ENCODE results near the gene TNFRSF8.

- TF ChIP-seq, protein P1, sequence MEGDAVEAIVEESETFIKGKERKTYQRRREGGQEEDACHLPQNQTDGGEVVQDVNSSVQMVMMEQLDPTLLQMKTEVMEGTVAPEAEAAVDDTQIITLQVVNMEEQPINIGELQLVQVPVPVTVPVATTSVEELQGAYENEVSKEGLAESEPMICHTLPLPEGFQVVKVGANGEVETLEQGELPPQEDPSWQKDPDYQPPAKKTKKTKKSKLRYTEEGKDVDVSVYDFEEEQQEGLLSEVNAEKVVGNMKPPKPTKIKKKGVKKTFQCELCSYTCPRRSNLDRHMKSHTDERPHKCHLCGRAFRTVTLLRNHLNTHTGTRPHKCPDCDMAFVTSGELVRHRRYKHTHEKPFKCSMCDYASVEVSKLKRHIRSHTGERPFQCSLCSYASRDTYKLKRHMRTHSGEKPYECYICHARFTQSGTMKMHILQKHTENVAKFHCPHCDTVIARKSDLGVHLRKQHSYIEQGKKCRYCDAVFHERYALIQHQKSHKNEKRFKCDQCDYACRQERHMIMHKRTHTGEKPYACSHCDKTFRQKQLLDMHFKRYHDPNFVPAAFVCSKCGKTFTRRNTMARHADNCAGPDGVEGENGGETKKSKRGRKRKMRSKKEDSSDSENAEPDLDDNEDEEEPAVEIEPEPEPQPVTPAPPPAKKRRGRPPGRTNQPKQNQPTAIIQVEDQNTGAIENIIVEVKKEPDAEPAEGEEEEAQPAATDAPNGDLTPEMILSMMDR (conservative IDR thresholded peaks at IDR 0.05 in 1 of 2, IDR thresholded peaks at IDR 0.05 in 1 of 2; ENCODE audit: extremely low read depth in 1 of 2, insufficient read depth in 1 of 2, low read depth in 1 of 2, low read length in 2 of 2): no peak
- TF ChIP-seq EZH2 (IDR thresholded peaks at IDR 0.05; ENCODE audit: borderline replicate concordance, low read length): no peak
These were observed 11.0 kb upstream of the TNFRSF8 start for GRCh38 chr1:12052008-12052573.

All from mammary epithelial cell (primary cell).